DMS53 treated with DMSO at 0.1 percent for 48 hours (cell line): ENCODE measurements around the gene ZFAND6.
"Not testable (repeated sequence)": the region's sequence is repeated elsewhere in the genome, so short reads cannot be mapped to it uniquely, and the experiment has no call there.

ENCODE experiments used
- DNase-seq: peaks from one replicate; lab custom pipeline; 2025; ENCODE audit not compliant: unreplicated experiment; lab: John Stamatoyannopoulos, UW

Gene ZFAND6

DNA sequence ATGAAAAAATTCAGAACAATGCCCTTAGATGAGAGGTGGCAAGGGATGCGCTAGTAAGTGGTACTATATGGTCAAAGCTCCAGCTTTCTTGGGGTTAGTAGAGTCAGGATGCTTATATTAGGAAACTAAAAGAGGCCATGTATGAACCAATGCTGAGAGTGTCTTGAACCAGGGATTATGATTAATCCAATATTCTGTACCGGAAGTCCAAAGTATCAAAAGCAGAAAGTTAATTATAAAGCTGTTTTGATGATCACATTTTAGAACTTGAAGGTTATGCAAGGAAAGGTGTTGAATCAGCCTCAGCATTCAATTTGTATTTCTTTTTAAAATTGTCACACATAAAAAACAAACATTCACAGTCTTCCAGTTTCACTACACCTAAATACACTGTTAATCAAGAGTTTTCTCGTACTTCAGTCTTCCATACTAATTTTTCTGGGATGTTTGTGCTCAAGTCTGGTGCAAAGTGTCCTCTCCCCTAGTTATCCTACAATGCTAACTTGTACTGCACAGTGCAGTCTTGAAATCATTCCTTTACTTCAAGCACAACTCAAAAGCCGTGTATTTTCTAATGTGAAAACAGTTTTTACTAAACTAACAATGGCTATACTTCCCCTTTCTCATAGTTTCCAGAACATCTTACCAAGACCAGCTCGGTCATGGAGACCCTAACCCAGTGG lies 82.6 kb downstream of the ZFAND6 start:
- DNase-seq, result no peak

DNA sequence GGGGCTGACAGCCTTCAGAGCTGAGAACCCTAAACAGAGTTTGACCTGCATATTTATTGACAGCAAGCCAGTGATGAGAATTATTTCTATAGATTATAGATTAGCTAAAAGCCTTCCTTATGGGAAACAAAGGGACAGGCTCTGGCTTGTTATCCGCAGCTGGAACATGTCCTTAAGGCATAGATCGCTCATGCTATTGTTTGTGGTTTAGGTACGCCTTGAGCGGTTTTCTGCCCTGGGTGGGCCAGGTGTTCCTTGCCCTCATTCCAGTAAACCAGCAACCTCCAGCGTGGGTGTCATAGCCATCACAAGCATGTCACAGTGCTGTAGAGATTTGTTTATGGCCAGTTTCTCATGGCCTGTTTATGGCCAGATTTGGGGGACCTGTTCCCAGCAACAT lies 83.2 kb downstream of the ZFAND6 start:
- no peak for DNase-seq

DNA sequence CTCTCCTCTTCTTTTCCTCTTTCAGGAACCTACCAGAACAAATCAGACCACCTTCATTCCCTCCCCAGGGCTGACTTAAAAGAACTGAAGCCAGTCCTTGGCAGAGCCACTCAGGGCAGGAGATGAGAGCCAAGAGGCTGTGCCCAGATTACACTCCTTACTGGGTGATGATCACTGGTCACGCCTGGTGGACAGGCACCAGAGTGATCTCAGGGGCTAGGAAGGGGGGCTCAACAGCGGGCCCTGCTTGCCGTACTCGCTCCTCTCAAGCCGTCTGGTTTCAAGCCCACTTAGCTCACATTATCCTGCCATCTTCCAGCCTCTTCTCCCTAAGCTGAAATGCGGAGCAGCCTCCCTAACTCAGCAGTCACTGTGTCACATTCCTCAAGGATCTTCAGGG lies 91.7 kb downstream of the ZFAND6 start:
- DNase-seq, result no peak

DNA sequence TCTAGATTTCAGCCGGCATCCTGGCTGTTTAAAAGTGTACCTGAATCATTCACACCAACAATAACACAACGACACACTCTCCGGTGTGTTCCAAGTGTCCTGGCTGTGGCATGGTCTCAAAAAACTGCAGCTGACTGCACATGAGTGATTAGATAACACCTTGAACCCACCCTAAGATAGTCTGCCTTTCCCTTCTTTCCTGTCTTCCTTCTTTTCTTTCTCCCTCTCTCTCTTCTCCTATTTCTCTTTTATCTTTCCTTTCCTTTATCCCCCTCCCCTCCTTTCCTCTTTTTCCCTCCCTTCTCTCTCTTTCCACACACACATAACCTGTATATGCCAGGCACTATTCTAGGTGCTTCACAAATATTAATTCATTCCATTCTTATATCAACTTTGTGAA lies 92.1 kb downstream of the ZFAND6 start:
- DNase-seq, result no peak

DNA sequence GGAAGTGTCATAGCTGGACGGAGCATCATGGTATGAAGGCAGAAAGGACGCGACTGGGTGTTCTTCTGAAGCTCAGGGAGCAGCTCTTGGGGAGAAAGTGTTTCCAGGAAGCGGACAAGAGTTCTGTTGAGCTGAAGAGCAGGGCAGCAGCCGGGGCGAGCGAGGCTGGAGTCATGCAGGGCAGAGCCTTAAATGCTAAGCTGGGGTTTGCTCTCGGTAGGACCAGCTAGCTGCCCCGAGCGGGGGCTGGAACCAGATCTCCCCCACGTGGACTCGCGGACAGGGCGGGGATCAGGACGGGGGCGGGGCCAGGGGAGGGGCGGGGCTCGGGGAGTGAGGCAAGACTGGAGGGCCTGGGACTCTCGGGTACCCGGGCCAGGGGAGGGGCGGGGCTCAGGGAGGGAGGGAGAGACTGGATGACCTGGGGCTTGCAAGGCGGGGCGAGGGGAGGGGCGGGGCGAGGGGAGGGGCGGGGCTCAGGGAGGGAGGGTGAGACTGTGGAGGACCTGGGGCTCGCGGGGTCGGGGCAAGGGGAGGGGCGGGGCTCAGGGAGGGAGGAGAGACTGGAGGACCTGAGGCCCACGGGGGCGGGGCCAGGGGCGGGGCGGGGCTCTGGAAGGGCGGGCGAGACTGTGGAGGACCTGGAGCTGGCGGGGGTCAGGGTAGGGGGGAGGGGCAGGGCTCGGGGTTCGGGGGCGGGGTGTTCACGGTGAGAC lies 92.9 kb downstream of the ZFAND6 start:
- peak; percentile 66 for DNase-seq

DNA sequence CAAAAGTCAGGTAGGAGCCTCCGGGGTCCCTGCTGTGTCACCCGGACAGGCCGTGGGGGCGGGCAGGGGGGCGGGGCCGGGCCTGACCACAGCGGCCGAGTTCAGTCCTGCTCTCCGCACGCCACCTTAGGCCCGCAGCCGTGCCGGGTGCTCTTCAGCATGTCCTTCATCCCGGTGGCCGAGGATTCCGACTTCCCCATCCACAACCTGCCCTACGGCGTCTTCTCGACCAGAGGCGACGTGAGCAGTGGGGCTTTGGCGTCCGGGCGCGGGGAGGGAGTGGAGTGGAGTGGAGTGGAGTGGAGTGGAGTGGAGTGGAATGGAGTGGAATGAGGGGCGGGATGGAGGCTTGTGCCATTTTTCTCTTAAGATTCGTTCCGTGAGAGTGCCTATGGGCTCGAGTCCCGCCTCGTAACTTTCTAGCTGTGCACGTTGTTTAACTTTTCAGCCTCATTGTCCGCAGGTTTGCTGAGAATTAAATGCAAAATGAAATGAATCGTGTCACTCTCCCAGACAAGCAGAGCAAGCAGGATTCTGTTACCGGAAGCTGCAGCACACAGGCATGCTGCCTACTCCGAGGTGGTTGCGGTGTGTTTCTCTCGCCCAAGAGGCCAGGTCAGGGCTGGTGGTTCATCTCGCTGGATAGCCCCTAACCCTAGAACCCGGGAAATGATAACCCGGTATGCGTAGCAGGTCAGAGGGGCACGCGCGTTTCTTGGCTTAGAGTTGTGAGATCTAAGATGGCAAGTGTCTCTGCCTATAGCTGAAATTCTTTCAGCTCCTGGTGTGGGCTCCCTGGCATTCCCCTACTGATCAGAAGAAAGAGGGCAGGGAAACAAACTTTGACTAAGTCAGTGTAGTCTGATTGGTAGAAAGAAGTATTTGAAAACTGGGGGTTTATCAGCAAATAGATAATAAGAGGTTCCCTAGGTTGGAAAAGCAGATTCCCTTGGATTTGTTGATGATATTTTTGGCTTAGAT lies 93.7 kb downstream of the ZFAND6 start, which contains the start of gene FAH:
Gene FAH, plus strand, starts transcription at position 104 of the 981 bp plus-strand sequence. Its CDS starts 56 bp downstream, at position 160.
- peak; percentile 42 for DNase-seq

DNA sequence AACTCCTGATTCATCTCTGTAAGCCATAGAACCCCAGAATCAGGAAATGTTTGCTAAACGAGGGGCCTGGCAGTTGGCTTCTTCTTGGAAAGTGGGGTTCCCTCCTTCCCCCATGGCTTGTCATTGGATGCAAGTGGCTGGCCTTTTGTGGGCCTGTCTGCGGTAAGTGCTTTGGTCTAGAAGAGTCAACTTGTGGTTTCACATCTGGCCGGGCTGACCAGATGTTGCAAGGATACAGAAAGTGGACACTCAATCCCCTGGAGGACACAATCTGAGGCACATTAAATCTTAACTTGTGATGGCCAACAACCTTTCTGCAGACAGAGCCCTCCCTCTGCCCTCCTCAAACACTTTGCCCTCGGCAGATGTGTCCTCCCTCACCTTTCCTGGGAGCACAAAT lies 94.4 kb downstream of the ZFAND6 start:
- DNase-seq, result no peak

DNA sequence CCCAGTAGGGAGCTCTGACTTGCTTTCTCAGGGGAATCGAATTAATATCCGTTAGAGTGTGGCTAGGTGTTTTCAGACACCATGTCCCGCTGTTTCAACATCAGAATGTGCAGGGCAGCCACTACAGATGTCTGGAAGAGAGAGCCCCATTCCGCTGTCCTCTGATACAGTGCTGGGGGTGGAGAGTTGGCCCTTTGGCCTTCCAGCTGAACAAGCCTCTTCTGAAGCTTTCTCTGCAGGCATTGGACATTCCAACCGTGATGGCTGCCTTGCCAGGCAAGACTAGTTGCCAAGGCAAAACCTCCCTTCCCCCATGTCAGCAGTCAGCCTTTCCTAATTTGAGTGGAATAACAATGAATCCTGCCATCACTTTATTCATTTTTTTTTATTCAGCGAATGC lies 94.9 kb downstream of the ZFAND6 start:
- no peak for DNase-seq

DNA sequence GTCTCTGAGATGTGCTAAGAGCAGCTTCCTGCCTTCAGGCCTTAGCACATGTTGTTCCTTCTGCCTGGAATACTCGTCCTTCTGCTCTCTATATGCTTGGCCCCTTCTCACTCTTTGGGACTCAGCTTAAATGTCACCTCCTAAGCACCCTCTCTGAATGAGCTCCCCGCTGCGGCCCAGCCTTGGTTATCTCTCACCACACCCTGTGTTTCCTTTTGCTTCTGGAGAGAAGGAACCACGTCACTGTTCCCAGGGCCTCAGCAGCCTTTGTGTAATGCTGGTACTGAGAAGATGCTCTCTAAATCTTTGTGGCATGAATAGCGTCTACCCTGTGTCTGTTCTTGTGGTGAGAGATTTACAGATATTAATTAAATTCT lies 95.5 kb downstream of the ZFAND6 start:
- DNase-seq, result no peak

DNA sequence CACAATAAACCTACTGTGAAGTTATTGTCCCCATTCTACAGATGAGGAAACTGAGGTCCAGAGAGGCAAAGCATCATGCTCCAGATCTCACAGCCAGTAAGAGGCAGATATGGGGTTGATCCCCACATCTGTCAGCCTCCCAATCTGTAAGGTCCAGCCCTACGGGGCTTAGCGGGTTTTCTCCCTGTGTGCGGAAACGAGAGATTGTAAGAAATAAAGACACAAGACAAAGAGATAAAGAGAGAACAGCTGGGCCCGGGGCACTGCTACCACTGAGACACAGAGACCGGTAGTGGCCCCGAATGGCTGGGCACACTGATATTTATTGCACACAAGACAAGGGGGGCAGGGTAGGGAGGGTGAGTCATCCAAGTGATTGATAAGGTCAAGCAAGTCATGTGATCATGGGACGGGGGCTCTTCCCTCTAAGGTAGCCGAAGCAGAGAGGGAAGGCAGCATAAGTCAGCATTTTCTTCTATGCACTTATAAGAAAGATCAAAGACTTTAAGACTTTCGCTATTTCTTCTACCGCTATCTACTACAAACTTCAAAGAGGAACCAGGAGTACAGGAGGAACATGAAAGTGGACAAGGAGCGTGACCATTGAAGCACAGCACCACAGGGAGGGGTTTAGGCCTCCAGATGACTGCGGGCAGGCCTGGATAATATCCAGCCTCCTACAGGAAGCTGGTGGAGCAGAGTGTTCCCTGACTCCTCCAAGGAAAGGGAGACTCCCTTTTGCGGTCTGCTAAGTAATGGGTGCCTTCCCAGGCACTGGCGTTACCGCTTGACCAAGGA lies 96.1 kb downstream of the ZFAND6 start:
- DNase-seq, result not testable (repeated sequence)

DNA sequence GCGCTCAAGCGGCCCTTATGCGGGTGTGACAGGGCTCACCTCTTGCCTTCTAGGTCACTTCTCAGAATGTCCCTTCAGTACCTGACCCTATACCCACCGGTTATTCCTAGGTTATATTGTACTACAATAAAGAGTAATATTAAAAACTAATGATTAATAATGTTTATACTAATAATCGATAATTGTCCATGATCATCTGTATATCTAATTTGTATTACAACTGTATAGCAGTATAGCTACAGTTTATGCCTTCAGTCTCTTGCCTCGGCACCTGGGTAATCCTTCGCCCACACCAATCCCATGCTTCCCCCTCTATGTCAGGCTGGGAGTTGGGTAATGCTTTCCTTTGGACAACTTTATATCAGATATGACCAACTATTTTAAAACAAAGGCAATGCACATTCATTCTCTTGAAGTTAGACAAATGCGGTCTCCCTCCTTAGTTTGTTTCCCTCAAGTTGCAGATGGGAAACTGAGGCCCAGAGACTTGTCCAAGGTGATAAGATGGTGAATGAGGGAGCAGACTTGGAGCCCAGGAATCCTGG lies 96.8 kb downstream of the ZFAND6 start:
- DNase-seq, result no peak

DNA sequence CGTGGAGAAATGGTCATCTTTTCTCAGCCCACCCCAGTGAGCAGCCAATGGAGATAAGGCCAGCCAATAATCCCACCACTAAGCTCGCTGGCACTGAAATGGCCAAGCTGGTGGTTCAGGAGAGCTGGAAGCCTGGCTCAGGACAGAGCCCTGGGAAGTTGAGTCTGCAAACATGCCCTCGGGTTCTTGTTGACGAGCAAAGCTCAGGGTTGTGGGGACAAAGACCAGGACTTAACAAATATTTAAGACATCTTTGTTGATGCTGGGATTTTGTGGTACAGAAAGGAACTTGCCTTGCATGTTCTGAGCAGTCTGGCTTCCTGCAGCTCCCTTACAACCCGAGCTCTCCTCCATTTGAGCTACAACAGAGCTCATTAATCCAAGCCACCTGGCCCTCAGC lies 97.7 kb downstream of the ZFAND6 start:
- no peak for DNase-seq

DNA sequence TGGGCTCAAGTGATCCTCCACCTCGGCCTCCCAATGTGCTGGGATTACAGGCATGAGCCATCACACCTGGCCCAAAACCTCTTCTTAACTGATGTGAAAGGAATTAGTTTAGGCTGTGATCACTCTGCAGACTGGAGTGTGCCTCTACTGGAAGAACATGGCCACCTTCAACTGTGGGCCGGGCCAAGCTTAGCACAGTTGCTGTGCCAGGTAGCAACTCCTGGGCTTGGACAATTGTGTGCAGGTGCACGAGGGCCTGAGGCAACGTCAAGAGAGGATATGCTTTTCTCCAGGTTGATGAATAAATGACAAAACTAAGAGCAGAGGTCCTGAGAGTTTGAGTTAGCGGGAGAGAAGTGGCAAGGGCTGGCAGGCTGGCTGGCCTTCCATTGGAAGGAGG lies 99.8 kb downstream of the ZFAND6 start:
- no peak for DNase-seq

DNA sequence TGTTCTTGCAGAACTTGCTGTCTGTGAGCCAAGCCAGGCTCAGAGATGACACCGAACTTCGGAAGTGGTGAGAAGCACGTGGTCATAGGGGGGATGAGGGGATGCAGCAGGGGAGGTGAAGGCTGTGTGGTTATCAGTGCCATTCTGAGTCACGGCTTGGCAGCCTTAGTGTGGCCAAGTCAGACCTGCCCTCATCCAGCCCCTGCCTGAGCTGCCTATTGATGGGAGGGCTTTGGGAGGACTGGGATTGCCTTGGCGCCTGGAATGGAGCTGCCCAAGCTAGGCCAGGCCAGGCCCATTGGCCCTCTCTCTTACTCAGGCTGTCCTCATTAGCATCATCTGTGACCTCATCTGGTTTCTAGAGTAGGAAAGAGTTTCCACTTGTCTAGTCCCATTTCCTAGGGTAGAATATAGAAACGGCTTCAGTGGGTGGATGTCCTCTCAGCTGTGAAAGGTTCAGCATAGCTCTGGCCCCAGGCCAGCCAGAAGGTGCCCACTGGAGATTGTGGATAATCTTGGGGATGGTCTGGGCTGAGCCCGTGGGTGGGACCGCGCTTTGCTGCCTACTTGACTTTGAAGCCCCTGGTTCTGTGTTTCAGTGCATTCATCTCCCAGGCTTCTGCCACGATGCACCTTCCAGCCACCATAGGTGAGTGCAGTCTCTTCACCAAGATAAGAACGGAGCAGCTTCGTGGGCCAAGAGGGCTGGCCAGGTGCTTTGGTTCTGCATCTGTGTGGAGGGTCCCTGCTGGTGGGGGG lies 100.5 kb downstream of the ZFAND6 start:
- no peak for DNase-seq

DNA sequence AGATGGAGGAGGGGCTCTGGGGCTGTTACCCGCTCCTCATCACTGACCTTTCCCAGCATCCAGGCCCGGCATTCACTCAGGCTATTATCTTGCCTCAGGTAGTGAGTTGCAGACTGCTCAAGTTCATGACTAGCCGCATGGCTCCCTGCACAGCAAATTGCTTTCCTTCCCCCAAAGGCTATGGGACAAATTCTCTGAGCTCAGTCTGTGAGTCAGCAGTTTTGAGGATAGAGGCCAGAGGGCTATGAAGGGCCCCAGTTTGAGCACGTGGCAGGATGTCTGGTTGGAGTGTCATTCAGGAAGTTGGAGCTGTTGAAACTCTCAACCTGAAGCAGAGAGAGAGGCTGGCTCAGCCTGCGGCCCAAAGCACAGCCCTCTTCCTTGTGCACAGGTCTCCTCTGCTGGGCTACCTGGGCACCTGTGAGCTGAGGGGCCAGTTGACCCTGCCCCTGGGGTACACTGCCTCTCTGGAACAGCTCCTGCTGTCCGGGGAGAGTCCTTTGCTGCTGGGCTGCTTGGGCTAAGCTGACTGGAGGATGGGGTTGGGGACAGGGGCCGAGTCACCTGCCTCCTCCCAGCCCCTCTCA lies 101.2 kb downstream of the ZFAND6 start:
- peak; percentile 80 for DNase-seq

DNA sequence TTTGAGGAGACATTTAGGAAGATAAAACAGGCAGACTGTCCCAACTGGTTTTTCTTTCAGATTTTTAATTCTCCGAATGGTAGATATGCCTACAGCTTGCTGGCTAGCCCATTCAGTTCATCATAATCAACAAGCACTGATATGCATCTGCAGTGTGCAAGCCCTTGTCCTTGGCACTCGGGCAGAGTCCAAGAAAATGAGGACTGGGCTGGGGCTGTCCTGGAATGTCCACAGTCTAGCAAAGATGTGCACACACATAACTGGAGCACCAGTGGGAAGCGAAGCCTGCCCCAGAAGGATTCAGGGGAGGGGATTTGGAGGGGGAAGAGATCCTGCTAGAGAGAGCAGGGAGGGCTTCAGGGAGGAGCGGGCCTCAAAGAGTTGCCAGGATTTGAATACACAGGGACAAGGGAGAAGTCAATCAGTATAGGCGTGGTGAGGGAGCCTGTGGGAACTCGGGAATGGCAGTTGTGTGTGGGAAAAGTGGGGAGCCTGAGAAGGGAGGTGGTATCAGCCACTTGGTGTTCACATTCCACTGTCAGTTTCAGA lies 102.1 kb downstream of the ZFAND6 start:
- DNase-seq, result no peak

DNA sequence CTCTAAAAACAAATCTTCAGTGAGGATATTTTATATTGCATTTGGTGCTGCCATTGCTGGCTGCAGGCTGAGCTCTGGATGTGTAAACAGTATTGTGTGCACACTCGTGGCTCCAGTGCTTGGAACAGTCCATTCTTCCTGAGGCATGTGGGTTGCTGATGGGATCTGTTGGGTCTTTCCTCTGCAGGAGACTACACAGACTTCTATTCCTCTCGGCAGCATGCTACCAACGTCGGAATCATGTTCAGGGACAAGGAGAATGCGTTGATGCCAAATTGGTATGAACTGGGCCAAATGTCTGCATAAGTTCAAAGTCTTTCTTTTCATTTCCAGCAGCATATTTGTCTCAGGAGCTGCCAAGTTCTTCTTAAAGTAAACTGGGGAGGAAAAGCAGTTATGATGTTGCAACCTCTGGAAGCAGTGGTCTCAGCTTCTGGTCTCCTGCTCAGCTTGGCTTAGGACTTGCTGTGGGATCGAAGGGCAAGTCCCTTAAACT lies 102.6 kb downstream of the ZFAND6 start:
- DNase-seq, result no peak

DNA sequence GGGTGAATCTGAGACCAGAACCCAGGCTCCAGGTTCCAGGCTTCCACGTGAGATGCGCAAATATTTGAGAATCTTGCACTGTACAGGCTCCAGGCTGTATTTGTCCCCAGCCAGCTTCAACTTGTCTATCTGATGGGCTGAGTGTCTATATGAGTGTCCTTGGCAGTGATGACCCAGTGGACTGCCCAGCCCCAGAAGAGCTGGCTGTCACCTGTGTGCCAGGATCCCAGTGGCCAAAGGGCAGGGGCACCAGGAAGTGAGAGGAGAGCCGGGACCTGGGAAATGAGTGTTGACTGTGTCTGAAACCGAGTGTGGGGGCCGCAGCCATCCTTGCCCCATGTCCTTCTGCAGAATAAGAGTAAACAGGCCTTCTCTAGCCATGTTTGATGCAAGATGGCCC lies 103.7 kb downstream of the ZFAND6 start:
- no peak for DNase-seq

DNA sequence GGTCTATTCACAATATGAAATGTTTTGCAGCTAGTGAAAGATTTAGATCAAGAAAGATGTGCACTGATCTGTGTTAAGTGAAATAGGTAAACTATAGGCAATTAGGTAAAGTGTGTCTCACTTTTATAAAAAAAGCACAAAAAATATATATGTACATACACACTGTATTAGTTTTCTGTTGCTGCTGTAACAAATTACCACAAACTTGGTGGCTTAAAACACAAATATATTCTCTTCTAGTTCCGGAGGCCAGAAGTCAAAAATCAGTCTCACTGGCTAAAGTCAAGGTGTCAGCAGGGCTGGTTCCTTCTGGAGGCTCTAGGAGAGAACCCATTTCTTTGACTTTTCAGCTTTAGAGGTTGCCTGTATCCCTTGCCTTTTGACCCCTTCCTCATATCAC lies 104.4 kb downstream of the ZFAND6 start:
- no peak for DNase-seq
